ENCODE results near the gene CRYBA2. TPM values are rescaled to one million over a fixed set of nuclear protein-coding genes. Genes with fewer than 3 reads are reported as not detected.

The CRYBA2 gene, protein sequence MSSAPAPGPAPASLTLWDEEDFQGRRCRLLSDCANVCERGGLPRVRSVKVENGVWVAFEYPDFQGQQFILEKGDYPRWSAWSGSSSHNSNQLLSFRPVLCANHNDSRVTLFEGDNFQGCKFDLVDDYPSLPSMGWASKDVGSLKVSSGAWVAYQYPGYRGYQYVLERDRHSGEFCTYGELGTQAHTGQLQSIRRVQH
- total RNA-seq = not detected

DNA sequence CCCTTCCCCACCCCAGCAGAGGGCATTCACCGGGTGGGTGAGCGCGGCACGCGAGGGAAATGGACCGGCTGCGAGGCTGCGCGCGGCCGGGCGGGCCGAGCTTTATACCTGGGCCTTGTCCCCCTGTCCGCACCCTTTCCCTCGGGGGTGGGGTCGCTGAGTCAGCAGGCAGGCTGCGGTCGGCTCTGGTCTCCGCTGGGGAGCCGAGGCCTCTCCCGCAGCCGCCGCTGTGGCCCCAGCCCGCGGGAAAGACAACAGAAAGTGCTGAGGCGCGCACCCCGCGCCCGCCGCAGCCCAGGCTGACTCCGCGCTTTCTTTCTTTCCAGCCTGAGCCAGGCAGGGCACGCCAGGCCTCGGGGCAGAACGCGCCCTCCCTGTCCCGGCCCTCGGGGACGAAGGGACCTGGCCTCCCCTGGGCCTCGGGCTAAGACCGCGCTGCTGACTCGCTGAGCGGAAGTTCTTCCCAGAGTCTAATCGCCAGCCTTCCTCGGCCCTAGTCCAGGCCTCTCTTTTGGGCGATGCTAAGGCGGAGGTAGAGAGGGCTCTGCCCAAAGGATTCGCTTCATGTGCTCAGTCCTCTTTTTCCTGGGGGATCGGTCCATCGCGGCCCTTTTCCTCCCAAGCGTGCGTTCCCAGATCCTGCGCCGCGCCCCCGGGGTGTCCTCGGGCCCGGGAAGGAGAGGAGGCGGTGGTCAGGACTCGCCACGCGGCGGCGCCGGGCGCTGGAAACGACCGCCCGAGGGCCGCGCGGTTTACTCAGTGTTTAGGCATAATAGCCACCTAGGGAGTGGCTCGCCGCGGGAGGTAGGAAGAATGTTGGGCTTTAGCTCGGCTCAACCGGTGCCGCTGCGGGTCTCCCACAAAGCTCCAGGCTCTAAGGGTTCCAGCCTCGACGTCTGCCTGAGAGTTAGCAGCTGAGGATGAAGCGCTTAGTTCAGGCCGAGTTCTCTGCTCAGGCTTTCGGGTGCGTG, at the start of gene CRYBA2:
Gene CRYBA2 (minus strand): TSS at position 78 of the 971 bp plus-strand sequence. CDS start 246 bp downstream, outside the sequence.
- 2 to 3% methylated on average over 39 to 54 of the region's 88 CpGs for WGBS, 2 donors
- intact Hi-C loops (cut with DNase I; ENCODE audit: low total_unique reads) = no loop called here
- TF ChIP-seq, protein P1, sequence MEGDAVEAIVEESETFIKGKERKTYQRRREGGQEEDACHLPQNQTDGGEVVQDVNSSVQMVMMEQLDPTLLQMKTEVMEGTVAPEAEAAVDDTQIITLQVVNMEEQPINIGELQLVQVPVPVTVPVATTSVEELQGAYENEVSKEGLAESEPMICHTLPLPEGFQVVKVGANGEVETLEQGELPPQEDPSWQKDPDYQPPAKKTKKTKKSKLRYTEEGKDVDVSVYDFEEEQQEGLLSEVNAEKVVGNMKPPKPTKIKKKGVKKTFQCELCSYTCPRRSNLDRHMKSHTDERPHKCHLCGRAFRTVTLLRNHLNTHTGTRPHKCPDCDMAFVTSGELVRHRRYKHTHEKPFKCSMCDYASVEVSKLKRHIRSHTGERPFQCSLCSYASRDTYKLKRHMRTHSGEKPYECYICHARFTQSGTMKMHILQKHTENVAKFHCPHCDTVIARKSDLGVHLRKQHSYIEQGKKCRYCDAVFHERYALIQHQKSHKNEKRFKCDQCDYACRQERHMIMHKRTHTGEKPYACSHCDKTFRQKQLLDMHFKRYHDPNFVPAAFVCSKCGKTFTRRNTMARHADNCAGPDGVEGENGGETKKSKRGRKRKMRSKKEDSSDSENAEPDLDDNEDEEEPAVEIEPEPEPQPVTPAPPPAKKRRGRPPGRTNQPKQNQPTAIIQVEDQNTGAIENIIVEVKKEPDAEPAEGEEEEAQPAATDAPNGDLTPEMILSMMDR (IDR thresholded peaks at IDR 0.05) = no peak
- no peak for TF ChIP-seq POLR2A (IDR thresholded peaks at IDR 0.05)

DNA sequence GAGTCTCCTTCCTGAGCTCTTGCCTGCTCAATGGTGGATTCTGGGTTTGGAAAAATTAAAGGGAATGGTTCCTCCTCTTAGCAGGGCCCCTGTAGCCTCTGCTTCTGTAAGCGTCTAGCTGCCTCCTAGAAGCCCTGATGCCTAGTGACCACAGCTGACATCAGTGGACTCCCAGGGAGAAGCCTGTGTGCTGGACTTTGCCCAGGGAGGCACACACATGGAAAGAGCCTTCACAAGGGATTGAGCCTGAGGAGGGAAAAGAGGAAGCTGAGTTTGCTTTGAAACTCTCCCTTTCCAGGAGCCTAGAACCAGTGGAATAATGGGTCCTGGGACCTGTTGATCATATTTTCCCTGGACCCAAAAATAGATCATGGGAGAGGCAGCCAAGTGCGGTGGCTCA, 49.5 kb upstream of the CRYBA2 start:
- 78 to 80% methylated on average over 2 of the region's 2 CpGs for WGBS, 2 donors

More for the DNA sequence above, at the start of gene CRYBA2:
- DNase-seq (ENCODE audit: low spot score in 2 of 2) = no peak
- H3K4me3 ChIP-seq (ENCODE audit: low read depth, poor library complexity, severe bottlenecking) = peak within 1 kb of the TSS; percentile 7

DNA sequence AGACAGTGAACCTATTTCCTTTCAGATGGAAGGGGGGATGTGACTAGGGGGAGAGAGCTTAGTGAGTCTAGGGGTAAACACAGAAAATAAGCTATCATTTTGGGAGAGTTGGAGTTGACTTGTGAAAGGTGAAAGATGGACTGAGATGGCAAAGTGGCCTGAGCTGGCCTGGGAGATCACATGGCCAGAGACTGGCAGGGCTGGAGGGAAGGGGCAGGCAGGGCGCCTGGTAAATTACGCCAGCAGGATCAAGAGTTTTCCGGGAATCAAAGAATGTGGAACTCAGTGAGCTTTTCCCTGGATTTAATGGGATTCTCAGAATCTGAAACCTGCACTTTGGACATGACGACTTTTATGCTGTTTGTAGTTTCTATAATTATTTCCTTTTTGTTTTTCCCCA, 48.9 kb upstream of the CRYBA2 start:
- DNase-seq (ENCODE audit: low spot score in 2 of 2) = no peak
- WGBS, 2 donors = 79 to 84% methylated on average over 4 of the region's 4 CpGs
- intact Hi-C loops (cut with DNase I; ENCODE audit: low total_unique reads) = no loop called here
- TF ChIP-seq POLR2A (IDR thresholded peaks at IDR 0.05) = no peak
- TF ChIP-seq, protein P1 (IDR thresholded peaks at IDR 0.05) = no peak
- H3K4me3 ChIP-seq (ENCODE audit: low read depth, poor library complexity, severe bottlenecking) = no peak overlapping the region

More for the DNA sequence above, 49.5 kb upstream of the CRYBA2 start:
- intact Hi-C loops (cut with DNase I; ENCODE audit: low total_unique reads) = no loop called here
- no peak overlapping the region for H3K4me3 ChIP-seq (ENCODE audit: low read depth, poor library complexity, severe bottlenecking)
- DNase-seq (ENCODE audit: low spot score in 2 of 2) = no peak
- TF ChIP-seq, protein P1 (IDR thresholded peaks at IDR 0.05) = no peak
- TF ChIP-seq POLR2A (IDR thresholded peaks at IDR 0.05) = no peak

DNA sequence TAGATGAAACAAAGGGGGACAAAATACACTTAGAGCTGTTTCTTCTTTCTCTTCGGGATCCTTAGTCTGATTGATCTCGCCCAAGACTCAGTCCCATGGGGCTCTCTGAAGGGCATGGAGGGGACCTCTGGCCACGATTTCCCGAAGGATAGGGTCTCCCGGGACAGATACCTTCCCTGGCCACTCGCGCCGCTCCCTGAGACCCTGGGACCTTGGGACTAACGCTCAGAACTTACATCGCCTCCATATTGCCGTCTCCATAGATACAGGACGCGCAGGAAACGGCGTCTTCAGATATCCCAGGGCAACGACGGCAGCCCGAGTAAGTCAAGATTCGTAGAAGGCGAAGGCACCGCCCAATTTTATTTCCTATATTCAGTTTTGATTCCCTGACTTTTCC, 48.0 kb upstream of the CRYBA2 start, which contains the start of gene CFAP65:
Gene CFAP65 (minus strand): TSS at position 265 of the 400 bp plus-strand sequence. CDS start 2,468 bp downstream, outside the sequence.
- 3 to 4% methylated on average over 21 of the region's 21 CpGs for WGBS, 2 donors
- H3K4me3 ChIP-seq (ENCODE audit: low read depth, poor library complexity, severe bottlenecking) = no peak within 1 kb of the TSS
- TF ChIP-seq, protein P1 (IDR thresholded peaks at IDR 0.05) = no peak
- intact Hi-C loops (cut with DNase I; ENCODE audit: low total_unique reads) = no loop called here
- DNase-seq (ENCODE audit: low spot score in 2 of 2) = no peak

DNA sequence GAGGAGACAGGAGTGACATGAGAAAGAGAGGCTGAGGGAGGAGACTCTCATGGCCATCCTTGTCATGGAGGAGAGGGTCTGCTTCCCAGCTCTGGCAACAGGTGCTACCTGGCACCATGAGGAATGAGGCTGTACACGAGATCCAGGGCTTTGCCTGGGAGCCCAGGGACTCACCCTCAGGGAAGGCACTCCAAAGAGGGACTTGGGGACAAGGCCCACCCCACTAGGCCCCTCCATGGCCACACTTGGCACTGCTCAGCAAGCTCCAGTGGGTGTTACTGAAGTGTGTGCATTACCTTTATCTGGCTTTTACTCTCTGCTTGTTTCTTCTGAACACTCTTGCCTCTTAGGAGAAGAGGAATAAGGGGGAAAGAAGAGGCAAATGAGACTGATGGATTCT, 45.4 kb upstream of the CRYBA2 start:
- no peak for DNase-seq (ENCODE audit: low spot score in 2 of 2)
- H3K4me3 ChIP-seq (ENCODE audit: low read depth, poor library complexity, severe bottlenecking) = no peak overlapping the region
- intact Hi-C loops (cut with DNase I; ENCODE audit: low total_unique reads) = no loop called here
- WGBS, 2 donors = 0 to 23% methylated on average over 1 of the region's 1 CpG
- no peak for TF ChIP-seq POLR2A (IDR thresholded peaks at IDR 0.05)
- TF ChIP-seq, protein P1 (IDR thresholded peaks at IDR 0.05) = no peak

All from lower leg skin (tissue), 4 donors.